ENCODE data around the gene FAM13A.

FAM13A gene

DNA sequence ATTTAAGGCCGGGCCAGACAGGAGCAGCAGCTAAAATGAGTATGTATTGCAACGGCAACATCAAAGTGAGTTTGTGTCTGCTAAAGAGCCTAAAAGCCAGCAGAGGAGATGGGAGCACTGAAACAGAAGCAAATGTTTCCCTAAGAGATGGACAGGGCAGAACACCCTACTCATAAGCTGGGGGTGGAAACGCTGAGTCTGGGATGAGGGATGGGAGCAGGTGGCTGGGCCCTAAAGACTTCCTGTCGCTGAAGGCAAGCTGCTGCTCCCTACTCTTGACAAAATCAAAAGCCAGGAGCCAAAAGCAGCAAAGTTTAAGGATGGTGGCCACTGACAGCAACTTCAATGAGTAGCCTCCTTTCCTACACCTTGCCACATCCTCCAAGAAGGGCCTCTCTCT is 318.8 kb downstream of the FAM13A start:
- no peak overlapping the region for H3K4me2 ChIP-seq (ENCODE audit: low read length)
- no peak overlapping the region for H3K4me3 ChIP-seq (ENCODE audit: low read depth, low read length)
- no peak overlapping the region for H2AFZ ChIP-seq
- H3K27ac ChIP-seq = peak overlapping the region; percentile 63
- no peak overlapping the region for H3K9ac ChIP-seq
- peaks cover 7% of the 10 kb centered on the region for H3K79me2 ChIP-seq
- H3K4me1 ChIP-seq = peaks cover 19% of the 10 kb centered on the region
- H3K9me3 ChIP-seq (ENCODE audit: control insufficient read depth, low read length) = no peaks in the 10 kb centered on the region
- H3K36me3 ChIP-seq (ENCODE audit: control insufficient read depth, insufficient read depth, low read length) = no peaks in the 10 kb centered on the region
- H3K27me3 ChIP-seq (ENCODE audit: control insufficient read depth, insufficient read depth, low read length) = no peaks in the 10 kb centered on the region
- TF ChIP-seq, protein P1, sequence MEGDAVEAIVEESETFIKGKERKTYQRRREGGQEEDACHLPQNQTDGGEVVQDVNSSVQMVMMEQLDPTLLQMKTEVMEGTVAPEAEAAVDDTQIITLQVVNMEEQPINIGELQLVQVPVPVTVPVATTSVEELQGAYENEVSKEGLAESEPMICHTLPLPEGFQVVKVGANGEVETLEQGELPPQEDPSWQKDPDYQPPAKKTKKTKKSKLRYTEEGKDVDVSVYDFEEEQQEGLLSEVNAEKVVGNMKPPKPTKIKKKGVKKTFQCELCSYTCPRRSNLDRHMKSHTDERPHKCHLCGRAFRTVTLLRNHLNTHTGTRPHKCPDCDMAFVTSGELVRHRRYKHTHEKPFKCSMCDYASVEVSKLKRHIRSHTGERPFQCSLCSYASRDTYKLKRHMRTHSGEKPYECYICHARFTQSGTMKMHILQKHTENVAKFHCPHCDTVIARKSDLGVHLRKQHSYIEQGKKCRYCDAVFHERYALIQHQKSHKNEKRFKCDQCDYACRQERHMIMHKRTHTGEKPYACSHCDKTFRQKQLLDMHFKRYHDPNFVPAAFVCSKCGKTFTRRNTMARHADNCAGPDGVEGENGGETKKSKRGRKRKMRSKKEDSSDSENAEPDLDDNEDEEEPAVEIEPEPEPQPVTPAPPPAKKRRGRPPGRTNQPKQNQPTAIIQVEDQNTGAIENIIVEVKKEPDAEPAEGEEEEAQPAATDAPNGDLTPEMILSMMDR (IDR thresholded peaks at IDR 0.05) = no peak

DNA sequence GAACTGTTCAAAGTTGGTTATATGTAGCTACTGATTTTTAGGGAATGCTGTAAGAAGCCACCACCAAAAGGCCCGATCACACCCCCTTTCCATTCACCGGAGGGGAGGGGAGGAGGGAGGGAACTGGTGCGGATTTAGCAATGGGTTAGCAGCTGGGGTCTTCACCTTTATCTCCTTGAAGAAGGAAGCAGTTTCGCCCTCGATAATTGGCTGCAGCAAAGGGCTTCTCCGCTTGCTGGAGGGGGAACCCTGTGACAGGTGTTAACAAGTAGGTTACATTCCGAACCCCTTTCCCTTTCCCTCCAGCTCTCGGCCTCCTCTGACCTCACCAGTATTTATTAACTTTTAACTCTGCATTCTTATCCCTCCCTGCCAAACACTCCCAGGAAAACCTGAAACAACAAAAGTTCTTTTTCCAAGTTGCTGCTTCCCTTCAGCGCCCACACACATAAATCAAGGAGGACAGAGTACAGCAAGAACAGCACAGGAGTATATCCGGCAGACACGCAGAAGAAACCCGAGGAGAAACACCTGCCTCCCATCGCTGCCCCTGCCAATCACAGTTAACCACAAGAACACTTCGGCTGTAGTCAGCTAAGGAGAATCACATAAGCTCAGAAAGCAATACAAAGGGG is 319.6 kb downstream of the FAM13A start:
- Histone ChIP-seq H3K9ac (no peak overlapping the region), H3K9me3 (ENCODE audit: control insufficient read depth, low read length) (no peaks in the 10 kb centered on the region), H3K4me3 (ENCODE audit: low read depth, low read length) (no peak overlapping the region)

DNA sequence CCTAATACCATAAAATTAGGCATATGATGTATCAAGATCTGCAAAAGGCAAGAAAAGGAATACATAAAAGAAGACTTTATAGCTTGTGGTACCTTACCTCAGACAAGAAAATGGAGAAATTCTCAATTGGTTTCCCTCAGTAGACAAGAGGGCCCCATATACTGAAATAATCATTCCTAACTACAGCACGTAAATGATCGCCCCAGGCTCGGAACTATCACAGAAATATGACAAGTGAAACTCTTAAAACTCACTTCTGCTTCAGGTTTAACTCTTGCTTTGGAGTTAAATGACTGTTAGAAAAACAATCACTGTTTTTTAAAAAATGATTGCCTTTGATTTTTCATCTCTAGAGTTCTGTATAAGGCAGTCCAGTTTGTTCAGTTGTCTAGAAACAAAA is 320.7 kb downstream of the FAM13A start:
- no peak overlapping the region for H3K9ac ChIP-seq
- peaks cover 7% of the 10 kb centered on the region for H3K79me2 ChIP-seq
- H3K4me1 ChIP-seq = peaks cover 19% of the 10 kb centered on the region
- TF ChIP-seq, protein P1 (IDR thresholded peaks at IDR 0.05) = no peak
- H3K4me2 ChIP-seq (ENCODE audit: low read length) = no peak overlapping the region
- H3K27ac ChIP-seq = peak overlapping the region; percentile 40
- H2AFZ ChIP-seq = no peak overlapping the region
- no peaks in the 10 kb centered on the region for H3K27me3 ChIP-seq (ENCODE audit: control insufficient read depth, insufficient read depth, low read length)
- H3K9me3 ChIP-seq (ENCODE audit: control insufficient read depth, low read length) = no peaks in the 10 kb centered on the region
- H3K36me3 ChIP-seq (ENCODE audit: control insufficient read depth, insufficient read depth, low read length) = no peaks in the 10 kb centered on the region
- no peak overlapping the region for H3K4me3 ChIP-seq (ENCODE audit: low read depth, low read length)

More for the DNA sequence above, 319.6 kb downstream of the FAM13A start:
- peaks cover 19% of the 10 kb centered on the region for H3K4me1 ChIP-seq
- H3K4me2 ChIP-seq (ENCODE audit: low read length) = peak overlapping the region; percentile 2
- H3K79me2 ChIP-seq = peaks cover 7% of the 10 kb centered on the region
- H3K27me3 ChIP-seq (ENCODE audit: control insufficient read depth, insufficient read depth, low read length) = no peaks in the 10 kb centered on the region
- no peak overlapping the region for H2AFZ ChIP-seq
- TF ChIP-seq, protein P1 (IDR thresholded peaks at IDR 0.05) = no peak
- H3K27ac ChIP-seq = peak overlapping the region; percentile 63
- H3K36me3 ChIP-seq (ENCODE audit: control insufficient read depth, insufficient read depth, low read length) = no peaks in the 10 kb centered on the region

DNA sequence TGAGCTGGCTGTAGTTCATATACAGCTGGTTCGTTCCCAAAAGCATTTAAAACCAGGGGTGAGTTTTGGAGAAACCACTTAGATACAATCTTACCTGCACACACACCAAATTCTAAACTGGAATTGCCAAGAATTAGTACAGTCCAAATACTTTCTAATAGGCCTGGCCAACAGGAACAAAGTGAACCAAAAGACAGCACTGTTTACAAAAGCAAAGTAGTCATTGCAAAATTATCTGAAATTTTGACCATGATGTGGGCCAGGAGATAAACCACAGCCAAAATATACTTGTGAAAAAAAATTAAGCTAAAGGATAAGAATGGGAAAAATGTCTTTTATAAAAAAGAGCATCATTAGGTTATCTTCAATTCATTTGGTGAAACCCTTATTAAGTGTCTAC is 321.4 kb downstream of the FAM13A start:
- Histone ChIP-seq H3K4me3 (ENCODE audit: low read depth, low read length) (no peak overlapping the region), H2AFZ (no peak overlapping the region), H3K27ac (peak overlapping the region; percentile 40), H3K36me3 (ENCODE audit: control insufficient read depth, insufficient read depth, low read length) (no peaks in the 10 kb centered on the region), H3K9ac (no peak overlapping the region), H3K79me2 (peaks cover 4% of the 10 kb centered on the region), H3K27me3 (ENCODE audit: control insufficient read depth, insufficient read depth, low read length) (no peaks in the 10 kb centered on the region), H3K9me3 (ENCODE audit: control insufficient read depth, low read length) (no peaks in the 10 kb centered on the region), H3K4me2 (ENCODE audit: low read length) (no peak overlapping the region), H3K4me1 (peaks cover 19% of the 10 kb centered on the region)
- TF ChIP-seq, protein P1 (IDR thresholded peaks at IDR 0.05) = no peak

DNA sequence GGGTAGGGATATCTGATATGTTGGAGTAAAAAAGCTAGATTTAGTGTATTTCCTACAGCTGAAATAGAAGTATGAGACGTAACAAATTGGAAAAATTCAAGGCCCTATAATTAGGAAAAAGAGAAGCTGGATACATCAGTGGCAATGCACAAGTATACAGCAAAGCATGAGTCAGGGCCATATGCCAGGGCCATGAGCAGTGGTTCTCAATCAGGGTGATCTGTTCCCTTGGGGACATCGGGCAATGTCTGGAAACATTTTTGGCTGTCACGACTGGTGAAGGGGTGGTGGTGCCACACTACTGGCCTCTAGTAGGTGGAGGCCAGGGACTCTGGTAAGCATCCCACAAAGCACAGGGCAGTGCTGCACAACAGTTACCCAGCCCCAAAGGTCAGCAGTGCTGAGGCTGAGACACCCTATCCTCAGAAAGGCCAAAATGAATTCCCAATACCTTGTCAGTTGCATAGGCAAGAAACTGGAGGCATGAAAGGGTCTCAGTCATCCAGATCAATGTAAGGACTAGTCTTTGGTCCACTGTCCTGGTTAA is 322.5 kb downstream of the FAM13A start:
- Histone ChIP-seq H3K9me3 (ENCODE audit: control insufficient read depth, low read length) (no peaks in the 10 kb centered on the region), H3K4me3 (ENCODE audit: low read depth, low read length) (no peak overlapping the region), H2AFZ (no peak overlapping the region), H3K79me2 (no peaks in the 10 kb centered on the region), H3K4me1 (peaks cover 19% of the 10 kb centered on the region), H3K36me3 (ENCODE audit: control insufficient read depth, insufficient read depth, low read length) (no peaks in the 10 kb centered on the region), H3K9ac (no peak overlapping the region), H3K27me3 (ENCODE audit: control insufficient read depth, insufficient read depth, low read length) (no peaks in the 10 kb centered on the region), H3K27ac (peak overlapping the region; percentile 16), H3K4me2 (ENCODE audit: low read length) (no peak overlapping the region)
- TF ChIP-seq, protein P1 (IDR thresholded peaks at IDR 0.05) = no peak
